ENCODE results near the gene MGAT4B.

Gene MGAT4B

DNA sequence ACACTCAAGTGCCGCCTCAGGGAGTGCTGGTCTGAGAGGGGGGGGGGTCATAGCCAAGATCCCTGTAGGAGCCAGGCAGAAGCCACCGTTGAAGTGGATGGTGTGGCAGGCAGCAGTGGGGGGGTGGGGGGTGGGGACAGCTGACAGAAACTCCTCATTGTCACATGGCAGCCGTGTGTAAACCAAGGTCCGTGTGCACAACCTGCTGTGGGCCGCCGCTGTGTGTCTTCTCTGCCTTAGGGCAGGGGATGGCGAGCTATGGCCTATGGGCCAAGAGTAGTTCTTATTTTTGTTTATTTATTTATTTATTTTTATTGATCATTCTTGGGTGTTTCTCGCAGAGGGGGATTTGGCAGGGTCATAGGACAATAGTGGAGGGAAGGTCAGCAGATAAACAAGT is 27.5 kb upstream of the MGAT4B start:
- Histone ChIP-seq H2AFZ (ENCODE audit: low read depth, low read length, severe bottlenecking) (no peak overlapping the region), H3K9ac (ENCODE audit: low read length) (no peak overlapping the region), H3K4me2 (ENCODE audit: low read depth, low read length, poor library complexity, severe bottlenecking) (no peak overlapping the region), H3K9me2 (replicated peaks; ENCODE audit: insufficient read depth, low read length) (no peaks in the 10 kb centered on the region), H3K36me3 (ENCODE audit: low read length) (no peaks in the 10 kb centered on the region; the same call in 1 of the 2 replicates), H3K4me3 (ENCODE audit: insufficient read depth, low read length, poor library complexity, severe bottlenecking) (no peak overlapping the region), H3K9me3 (ENCODE audit: insufficient read depth, low read length) (no peaks in the 10 kb centered on the region), H3K27ac (ENCODE audit: low read depth, low read length) (no peak overlapping the region), H4K20me1 (ENCODE audit: low read depth, low read length) (no peaks in the 10 kb centered on the region), H3F3A (ENCODE audit: insufficient read depth) (no peaks in the 10 kb centered on the region), H3K27me3 (ENCODE audit: low read length) (no peaks in the 10 kb centered on the region), H3K79me2 (ENCODE audit: insufficient read depth, low read length) (no peaks in the 10 kb centered on the region)
- TF ChIP-seq, protein P1, sequence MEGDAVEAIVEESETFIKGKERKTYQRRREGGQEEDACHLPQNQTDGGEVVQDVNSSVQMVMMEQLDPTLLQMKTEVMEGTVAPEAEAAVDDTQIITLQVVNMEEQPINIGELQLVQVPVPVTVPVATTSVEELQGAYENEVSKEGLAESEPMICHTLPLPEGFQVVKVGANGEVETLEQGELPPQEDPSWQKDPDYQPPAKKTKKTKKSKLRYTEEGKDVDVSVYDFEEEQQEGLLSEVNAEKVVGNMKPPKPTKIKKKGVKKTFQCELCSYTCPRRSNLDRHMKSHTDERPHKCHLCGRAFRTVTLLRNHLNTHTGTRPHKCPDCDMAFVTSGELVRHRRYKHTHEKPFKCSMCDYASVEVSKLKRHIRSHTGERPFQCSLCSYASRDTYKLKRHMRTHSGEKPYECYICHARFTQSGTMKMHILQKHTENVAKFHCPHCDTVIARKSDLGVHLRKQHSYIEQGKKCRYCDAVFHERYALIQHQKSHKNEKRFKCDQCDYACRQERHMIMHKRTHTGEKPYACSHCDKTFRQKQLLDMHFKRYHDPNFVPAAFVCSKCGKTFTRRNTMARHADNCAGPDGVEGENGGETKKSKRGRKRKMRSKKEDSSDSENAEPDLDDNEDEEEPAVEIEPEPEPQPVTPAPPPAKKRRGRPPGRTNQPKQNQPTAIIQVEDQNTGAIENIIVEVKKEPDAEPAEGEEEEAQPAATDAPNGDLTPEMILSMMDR (IDR thresholded peaks at IDR 0.05; ENCODE audit: insufficient read depth, low read length, poor library complexity, severe bottlenecking), result no peak
- no peak for TF ChIP-seq EZH2phosphoT487 (conservative IDR thresholded peaks at IDR 0.05; ENCODE audit: low read length)

DNA sequence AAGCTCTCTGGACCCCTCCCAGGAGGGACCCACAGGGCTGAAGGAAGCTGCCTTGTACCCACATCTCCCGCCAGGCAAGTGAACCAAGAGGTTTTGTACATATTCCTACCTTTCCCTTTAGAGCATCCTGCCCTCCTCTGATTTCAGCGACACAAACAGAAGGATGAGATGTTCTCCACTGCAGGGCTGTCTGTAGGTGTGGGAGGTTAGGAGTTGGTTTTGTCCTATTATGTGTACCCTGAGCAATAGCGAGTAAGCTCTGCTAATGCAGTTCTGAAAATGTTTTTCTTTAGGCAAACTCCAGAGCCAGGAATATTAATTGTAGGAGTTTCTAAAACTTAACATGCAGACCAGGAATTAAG is 27.0 kb upstream of the MGAT4B start:
- Histone ChIP-seq H3K27ac (ENCODE audit: low read depth, low read length) (no peak overlapping the region), H3K9me2 (replicated peaks; ENCODE audit: insufficient read depth, low read length) (no peaks in the 10 kb centered on the region), H3K27me3 (ENCODE audit: low read length) (no peaks in the 10 kb centered on the region), H2AFZ (ENCODE audit: low read depth, low read length, severe bottlenecking) (no peak overlapping the region), H3K9me3 (ENCODE audit: insufficient read depth, low read length) (no peaks in the 10 kb centered on the region), H4K20me1 (ENCODE audit: low read depth, low read length) (no peaks in the 10 kb centered on the region), H3K4me2 (ENCODE audit: low read depth, low read length, poor library complexity, severe bottlenecking) (no peak overlapping the region), H3K4me3 (ENCODE audit: insufficient read depth, low read length, poor library complexity, severe bottlenecking) (no peak overlapping the region), H3K79me2 (ENCODE audit: insufficient read depth, low read length) (no peaks in the 10 kb centered on the region), H3K9ac (ENCODE audit: low read length) (no peak overlapping the region), H3K36me3 (ENCODE audit: low read length) (no peaks in the 10 kb centered on the region; the same call in 1 of the 2 replicates), H3F3A (ENCODE audit: insufficient read depth) (no peaks in the 10 kb centered on the region)
- TF ChIP-seq EZH2phosphoT487 (conservative IDR thresholded peaks at IDR 0.05; ENCODE audit: low read length), result no peak
- TF ChIP-seq, protein P1 (IDR thresholded peaks at IDR 0.05; ENCODE audit: insufficient read depth, low read length, poor library complexity, severe bottlenecking), result no peak

DNA sequence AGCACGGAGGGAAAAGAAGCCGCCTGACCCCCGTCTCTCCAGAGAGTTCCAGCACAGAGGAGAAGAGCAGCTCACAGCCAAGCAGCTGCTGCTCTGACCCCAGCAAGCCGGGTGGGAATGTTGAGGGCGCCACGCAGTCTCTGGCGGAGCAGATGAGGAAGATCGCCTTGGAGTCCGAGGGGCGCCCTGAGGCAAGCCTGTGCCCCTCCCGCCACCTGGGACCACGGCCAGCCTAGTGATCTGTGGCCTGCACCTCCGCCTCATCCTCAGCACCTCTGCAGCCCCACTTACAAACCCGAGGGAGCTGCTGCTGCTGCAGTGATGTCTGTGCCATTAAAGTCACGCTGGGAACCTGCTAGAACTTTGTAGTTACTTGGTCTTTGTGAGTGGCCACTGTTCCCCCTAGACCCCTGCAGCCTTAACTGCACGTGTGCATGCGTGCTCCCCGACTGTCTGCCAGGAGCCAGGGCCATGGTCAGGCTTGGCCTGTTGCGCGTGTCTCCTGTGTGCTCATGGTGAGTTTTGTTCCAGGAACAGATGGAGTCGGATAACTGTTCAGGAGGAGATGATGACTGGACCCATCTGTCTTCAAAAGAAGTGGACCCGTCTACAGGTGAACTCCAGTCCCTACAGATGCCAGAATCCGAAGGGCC is 26.5 kb upstream of the MGAT4B start:
- Histone ChIP-seq H3K27ac (ENCODE audit: low read depth, low read length) (no peak overlapping the region), H3K36me3 (ENCODE audit: low read length) (no peaks in the 10 kb centered on the region; the same call in 1 of the 2 replicates), H3K27me3 (ENCODE audit: low read length) (no peaks in the 10 kb centered on the region), H3K4me3 (ENCODE audit: insufficient read depth, low read length, poor library complexity, severe bottlenecking) (no peak overlapping the region), H3K9ac (ENCODE audit: low read length) (no peak overlapping the region), H3K9me2 (replicated peaks; ENCODE audit: insufficient read depth, low read length) (no peaks in the 10 kb centered on the region), H3K79me2 (ENCODE audit: insufficient read depth, low read length) (no peaks in the 10 kb centered on the region), H3K9me3 (ENCODE audit: insufficient read depth, low read length) (no peaks in the 10 kb centered on the region), H3K4me2 (ENCODE audit: low read depth, low read length, poor library complexity, severe bottlenecking) (no peak overlapping the region), H3F3A (ENCODE audit: insufficient read depth) (no peaks in the 10 kb centered on the region), H4K20me1 (ENCODE audit: low read depth, low read length) (no peaks in the 10 kb centered on the region), H2AFZ (ENCODE audit: low read depth, low read length, severe bottlenecking) (no peak overlapping the region)
- no peak for TF ChIP-seq EZH2phosphoT487 (conservative IDR thresholded peaks at IDR 0.05; ENCODE audit: low read length)
- TF ChIP-seq, protein P1 (IDR thresholded peaks at IDR 0.05; ENCODE audit: insufficient read depth, low read length, poor library complexity, severe bottlenecking), result no peak
